ENCODE data around the gene EPS15.
"Not testable (repeated sequence)": the region's sequence is repeated elsewhere in the genome, so short reads cannot be mapped to it uniquely, and the experiment has no call there.

EPS15 gene

GRCh38 chr1:51519048-51519864 lies at the start of gene EPS15:
TSS of gene EPS15 (minus strand) at chr1:51519266. CDS start at chr1:51519231, 35 bp downstream.
- peak; percentile 76 for FAIRE-seq
- peak; percentile 80 for DNase-seq (ENCODE audit: extremely low spot score, insufficient read length, low read depth)

- no peak for DNase-seq (ENCODE audit: extremely low spot score, insufficient read length, low read depth)
- FAIRE-seq = no peak
These were observed 49.3 kb upstream of the EPS15 start for GRCh38 chr1:51568231-51568935.

- no peak for FAIRE-seq
- no peak for DNase-seq (ENCODE audit: extremely low spot score, insufficient read length, low read depth)
These were observed 48.6 kb upstream of the EPS15 start for GRCh38 chr1:51567653-51568052.

GRCh38 chr1:51566260-51566659 lies 47.2 kb upstream of the EPS15 start:
- DNase-seq (ENCODE audit: extremely low spot score, insufficient read length, low read depth) (no peak), FAIRE-seq (no peak)

- FAIRE-seq (no peak), DNase-seq (ENCODE audit: extremely low spot score, insufficient read length, low read depth) (no peak)
These were observed 45.9 kb upstream of the EPS15 start for GRCh38 chr1:51565009-51565408.

GRCh38 chr1:51564124-51564523 lies 45.1 kb upstream of the EPS15 start:
- peak; percentile 74 for FAIRE-seq
- no peak for DNase-seq (ENCODE audit: extremely low spot score, insufficient read length, low read depth)

- no peak for FAIRE-seq
- no peak for DNase-seq (ENCODE audit: extremely low spot score, insufficient read length, low read depth)
These were observed 42.6 kb upstream of the EPS15 start for GRCh38 chr1:51561702-51562101.

GRCh38 chr1:51560895-51561294 lies 41.8 kb upstream of the EPS15 start:
- DNase-seq (ENCODE audit: extremely low spot score, insufficient read length, low read depth); FAIRE-seq: not testable (repeated sequence)

- DNase-seq (ENCODE audit: extremely low spot score, insufficient read length, low read depth) (no peak), FAIRE-seq (no peak)
These were observed 41.0 kb upstream of the EPS15 start for GRCh38 chr1:51560034-51560433.

GRCh38 chr1:51559501-51559900 lies 40.4 kb upstream of the EPS15 start:
- DNase-seq (ENCODE audit: extremely low spot score, insufficient read length, low read depth) (no peak), FAIRE-seq (no peak)

- no peak for FAIRE-seq
These were observed 40.0 kb upstream of the EPS15 start for GRCh38 chr1:51559064-51559500.

GRCh38 chr1:51558375-51558924 lies 39.4 kb upstream of the EPS15 start:
- DNase-seq (ENCODE audit: extremely low spot score, insufficient read length, low read depth) = no peak
- no peak for FAIRE-seq

More at GRCh38 chr1:51559064-51559500, 40.0 kb upstream of the EPS15 start:
- DNase-seq (ENCODE audit: extremely low spot score, insufficient read length, low read depth) = no peak

- FAIRE-seq = no peak
- no peak for DNase-seq (ENCODE audit: extremely low spot score, insufficient read length, low read depth)
These were observed 38.1 kb upstream of the EPS15 start for GRCh38 chr1:51557168-51557567.

- no peak for DNase-seq (ENCODE audit: extremely low spot score, insufficient read length, low read depth)
- FAIRE-seq = no peak
These were observed 37.0 kb upstream of the EPS15 start for GRCh38 chr1:51555866-51556619.

GRCh38 chr1:51553911-51554310 lies 34.8 kb upstream of the EPS15 start:
- FAIRE-seq = no peak
- no peak for DNase-seq (ENCODE audit: extremely low spot score, insufficient read length, low read depth)

- FAIRE-seq (no peak), DNase-seq (ENCODE audit: extremely low spot score, insufficient read length, low read depth) (no peak)
These were observed 34.1 kb upstream of the EPS15 start for GRCh38 chr1:51552929-51553807.

GRCh38 chr1:51551848-51552296 lies 32.8 kb upstream of the EPS15 start:
- FAIRE-seq (peak; percentile 66), DNase-seq (ENCODE audit: extremely low spot score, insufficient read length, low read depth) (no peak)

- no peak for FAIRE-seq
- DNase-seq (ENCODE audit: extremely low spot score, insufficient read length, low read depth) = no peak
These were observed 32.0 kb upstream of the EPS15 start for GRCh38 chr1:51551081-51551480.

GRCh38 chr1:51549901-51550300 lies 30.8 kb upstream of the EPS15 start:
- FAIRE-seq = no peak
- DNase-seq (ENCODE audit: extremely low spot score, insufficient read length, low read depth) = no peak

Measured in GM18507 (cell line).